ENCODE measurements around the gene CHPF2.
A peak's percentile ranks its signal among the peaks of the same experiment; 100 is the strongest.

The CHPF2 gene, protein sequence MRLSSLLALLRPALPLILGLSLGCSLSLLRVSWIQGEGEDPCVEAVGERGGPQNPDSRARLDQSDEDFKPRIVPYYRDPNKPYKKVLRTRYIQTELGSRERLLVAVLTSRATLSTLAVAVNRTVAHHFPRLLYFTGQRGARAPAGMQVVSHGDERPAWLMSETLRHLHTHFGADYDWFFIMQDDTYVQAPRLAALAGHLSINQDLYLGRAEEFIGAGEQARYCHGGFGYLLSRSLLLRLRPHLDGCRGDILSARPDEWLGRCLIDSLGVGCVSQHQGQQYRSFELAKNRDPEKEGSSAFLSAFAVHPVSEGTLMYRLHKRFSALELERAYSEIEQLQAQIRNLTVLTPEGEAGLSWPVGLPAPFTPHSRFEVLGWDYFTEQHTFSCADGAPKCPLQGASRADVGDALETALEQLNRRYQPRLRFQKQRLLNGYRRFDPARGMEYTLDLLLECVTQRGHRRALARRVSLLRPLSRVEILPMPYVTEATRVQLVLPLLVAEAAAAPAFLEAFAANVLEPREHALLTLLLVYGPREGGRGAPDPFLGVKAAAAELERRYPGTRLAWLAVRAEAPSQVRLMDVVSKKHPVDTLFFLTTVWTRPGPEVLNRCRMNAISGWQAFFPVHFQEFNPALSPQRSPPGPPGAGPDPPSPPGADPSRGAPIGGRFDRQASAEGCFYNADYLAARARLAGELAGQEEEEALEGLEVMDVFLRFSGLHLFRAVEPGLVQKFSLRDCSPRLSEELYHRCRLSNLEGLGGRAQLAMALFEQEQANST
- 31.3 to 114 (median 76.0) reads per million in 17 experiments for total RNA-seq

GRCh38 chr7:151232091-151232916 is at the start of gene CHPF2:
Gene CHPF2 (plus strand): TSS chr7:151232483. CDS start chr7:151234012, 1,529 bp downstream.
- DNase-seq = peak; percentile 92 to 96 (median 95)

DNA sequence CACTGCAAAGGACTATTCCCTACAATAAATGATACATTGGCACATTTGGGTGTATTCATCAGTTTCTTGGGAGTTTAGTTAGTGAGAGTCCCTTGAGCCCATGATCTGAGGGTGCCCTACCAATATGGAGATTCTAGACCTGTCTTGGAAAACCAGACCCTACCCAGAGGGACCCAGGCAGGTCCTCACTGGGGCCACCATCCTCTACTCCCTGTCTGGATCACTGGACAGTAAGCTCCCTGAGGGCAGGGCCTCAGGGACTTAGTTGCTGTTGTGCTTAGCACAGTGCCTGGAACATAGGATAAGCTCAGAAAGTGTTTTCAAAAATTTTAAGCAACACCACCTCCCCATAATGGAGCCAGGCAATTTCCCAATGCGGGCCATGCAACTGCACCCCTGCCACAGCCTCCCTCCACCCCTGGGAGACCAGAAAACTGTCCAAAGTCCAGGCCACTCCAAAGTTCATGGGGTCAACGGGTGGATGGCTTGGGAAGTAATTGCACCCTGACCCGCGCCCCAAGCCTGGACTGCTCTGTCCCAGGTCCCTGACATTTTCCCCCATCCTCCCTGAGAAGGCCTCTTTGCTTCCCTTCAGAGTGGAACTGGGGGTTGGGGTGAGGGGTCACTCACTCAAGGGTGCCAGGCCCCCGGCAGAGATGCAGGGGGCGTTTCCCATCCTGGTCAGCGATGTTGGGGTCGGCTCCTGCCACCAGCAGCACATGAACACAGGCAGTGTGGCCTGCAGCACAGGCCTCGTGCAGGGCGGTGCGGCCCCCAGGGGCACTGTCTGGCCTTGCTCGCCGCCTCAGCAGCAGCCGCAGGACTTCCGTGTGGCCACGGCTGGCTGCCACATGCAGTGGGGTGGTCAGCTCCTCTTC is 46.3 kb upstream of the CHPF2 start:
- no peak for DNase-seq

- no peak for DNase-seq
Measured at GRCh38 chr7:151186640-151187408, 45.5 kb upstream of the CHPF2 start, which contains the start of gene ASB10. Gene ASB10 (minus strand): TSS chr7:151187250. CDS start chr7:151187130, 120 bp downstream.

GRCh38 chr7:151187409-151188251 is 44.7 kb upstream of the CHPF2 start:
- DNase-seq = no peak

GRCh38 chr7:151188252-151188542 is 44.1 kb upstream of the CHPF2 start:
- DNase-seq = no peak

GRCh38 chr7:151189038-151189437 is 43.2 kb upstream of the CHPF2 start:
- DNase-seq = no peak

DNA sequence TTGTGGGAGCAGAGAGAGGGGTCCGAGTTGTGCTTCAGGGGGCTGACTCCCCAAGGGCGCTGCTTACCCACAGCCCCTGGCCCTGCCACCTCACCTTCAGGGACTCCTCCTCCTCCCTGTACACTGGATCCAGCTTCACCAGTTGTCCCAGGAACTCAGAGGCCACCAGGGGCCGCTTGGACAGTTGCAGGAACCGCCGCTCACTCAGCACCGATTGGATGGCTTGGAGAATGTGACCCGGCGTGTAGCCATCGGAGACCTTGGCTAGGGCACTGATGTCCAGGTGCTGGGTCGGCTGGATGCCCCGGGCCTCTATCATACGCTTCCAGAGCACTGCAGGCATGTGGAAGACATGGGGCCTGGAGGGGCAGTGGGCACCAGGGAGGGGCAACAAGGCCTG is 40.7 kb upstream of the CHPF2 start:
- DNase-seq = no peak

DNA sequence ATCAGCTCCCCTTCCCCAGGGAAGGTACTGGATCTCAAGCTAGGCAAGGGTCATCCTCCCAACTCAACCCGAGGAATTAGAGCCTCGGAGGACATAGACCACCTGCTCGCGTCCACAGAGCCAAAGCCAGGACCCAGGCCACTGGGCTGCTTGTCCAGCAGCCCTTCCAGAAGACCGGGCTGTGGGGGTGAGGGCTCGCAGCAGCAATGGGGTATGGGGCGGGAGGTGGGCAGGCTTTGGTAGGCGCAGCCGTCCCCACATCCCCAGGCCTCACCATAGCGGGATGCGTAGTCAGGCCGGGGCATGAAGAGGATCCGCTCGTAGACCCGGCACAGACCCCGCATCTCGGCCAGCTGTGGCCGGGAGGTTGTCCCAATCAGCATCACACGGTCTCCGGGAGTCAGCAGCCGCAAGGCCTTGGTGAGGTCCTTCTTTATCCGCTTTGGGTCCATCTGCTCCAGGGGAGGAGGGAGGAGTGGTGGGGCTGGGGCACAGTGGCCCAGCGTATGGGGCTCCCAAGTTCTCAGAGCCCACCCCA is 40.2 kb upstream of the CHPF2 start:
- DNase-seq = no peak

DNA sequence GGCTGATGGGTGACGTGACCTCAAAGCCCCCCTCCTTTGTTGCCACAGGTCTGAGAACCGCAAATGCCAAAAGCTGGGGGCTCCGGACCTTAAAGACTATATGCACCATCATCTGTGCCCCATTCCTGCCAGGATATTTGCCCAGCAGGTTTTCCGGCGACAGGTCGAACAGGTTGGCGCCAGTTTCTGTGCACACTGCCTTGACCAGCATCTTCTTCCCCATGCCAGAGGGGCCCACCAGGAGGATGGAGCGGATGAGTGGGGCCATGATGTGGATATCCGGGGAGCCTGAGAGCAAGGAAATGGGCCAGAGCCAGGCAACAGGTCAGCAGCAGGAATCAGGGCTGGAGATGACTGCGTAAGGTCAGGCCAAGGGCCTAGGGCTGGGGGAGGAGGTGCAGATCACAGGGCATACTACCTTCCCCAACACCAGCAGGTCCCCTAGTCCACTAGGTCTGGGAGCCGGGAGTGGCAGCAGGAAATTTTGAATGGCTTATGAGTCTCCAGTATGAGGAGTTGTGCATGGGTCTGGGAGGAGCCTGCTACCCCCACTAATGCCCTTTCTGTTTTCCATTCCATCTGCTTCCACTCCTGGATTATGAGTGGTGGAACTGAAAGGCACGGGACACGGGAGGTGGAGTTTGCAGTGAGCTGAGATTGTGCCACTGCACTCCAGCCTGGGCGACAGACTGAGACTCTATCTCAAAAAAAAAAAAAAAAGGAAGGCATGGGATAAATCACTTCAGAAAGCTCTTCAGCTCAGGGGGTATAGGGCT is 38.9 kb upstream of the CHPF2 start:
- DNase-seq = no peak

GRCh38 chr7:151194188-151194587 is 38.1 kb upstream of the CHPF2 start:
- DNase-seq = no peak

- DNase-seq = no peak
Measured at GRCh38 chr7:151195616-151196450, 36.5 kb upstream of the CHPF2 start.

GRCh38 chr7:151197932-151198331 is 34.4 kb upstream of the CHPF2 start:
- no peak for DNase-seq

- no peak for DNase-seq
Measured at GRCh38 chr7:151198945-151199848, 33.1 kb upstream of the CHPF2 start.

- no peak for DNase-seq
Measured at GRCh38 chr7:151201344-151201743, 30.9 kb upstream of the CHPF2 start.

GRCh38 chr7:151201751-151202150 is 30.5 kb upstream of the CHPF2 start:
- DNase-seq = no peak

GRCh38 chr7:151202836-151203235 is 29.4 kb upstream of the CHPF2 start:
- DNase-seq = no peak
